ENCODE measurements around the gene SF3A2.

The SF3A2 gene

DNA sequence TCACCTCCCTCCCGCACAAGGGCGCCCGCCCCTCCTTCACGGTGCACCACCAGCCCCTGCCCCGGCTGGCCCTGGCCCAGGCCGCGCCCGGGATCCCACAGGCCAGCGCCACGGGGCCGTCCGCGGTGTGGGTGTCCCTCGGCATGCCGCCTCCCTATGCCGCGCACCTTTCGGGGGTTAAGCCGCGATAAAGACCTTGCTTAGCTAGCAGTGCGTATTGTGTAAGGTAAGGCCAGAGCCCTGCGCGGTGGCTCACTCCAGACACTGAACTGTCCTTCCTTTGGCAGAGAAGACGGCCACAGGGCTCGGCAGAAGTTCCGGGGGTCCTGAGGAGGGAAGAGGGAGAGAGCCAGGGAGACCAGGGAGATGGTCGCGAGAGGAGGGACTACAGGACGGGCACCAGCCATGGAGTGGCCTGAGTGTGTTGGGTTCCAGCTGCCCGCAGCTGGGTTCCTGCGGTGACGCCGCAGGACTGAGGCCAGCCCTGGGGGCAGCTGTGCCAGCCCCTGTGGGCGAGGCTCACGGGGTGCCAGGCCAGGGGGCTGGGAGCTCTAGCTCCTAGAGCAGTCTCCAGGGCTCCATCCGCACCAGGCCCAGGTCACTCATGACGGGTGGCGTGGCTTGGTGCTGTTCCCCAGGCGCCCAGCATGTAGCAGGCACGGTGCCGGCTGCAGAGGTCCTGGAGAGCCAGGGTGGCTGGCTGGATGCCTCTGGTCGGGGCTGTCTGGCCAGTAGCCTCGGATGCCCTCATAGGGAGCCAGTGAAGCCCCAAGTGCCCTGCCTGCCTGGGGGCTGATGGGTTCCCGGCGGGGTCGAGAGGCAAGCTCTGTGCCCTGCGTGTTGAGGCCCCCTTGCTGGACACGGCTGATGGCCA lies 8.2 kb upstream of the SF3A2 start:
- Histone ChIP-seq H3K4me2 (ENCODE audit: low read length) (no peak overlapping the region), H3K4me1 (no peaks in the 10 kb centered on the region), H3K9ac (no peak overlapping the region), H3K27ac (no peak overlapping the region), H3K79me2 (no peaks in the 10 kb centered on the region), H3K36me3 (ENCODE audit: control insufficient read depth, insufficient read depth, low read length) (no peaks in the 10 kb centered on the region), H3K4me3 (ENCODE audit: low read depth, low read length) (no peak overlapping the region), H3K27me3 (ENCODE audit: control insufficient read depth, insufficient read depth, low read length) (no peaks in the 10 kb centered on the region), H2AFZ (no peak overlapping the region), H3K9me3 (ENCODE audit: control insufficient read depth, low read length) (no peaks in the 10 kb centered on the region)
- TF ChIP-seq, protein P1, sequence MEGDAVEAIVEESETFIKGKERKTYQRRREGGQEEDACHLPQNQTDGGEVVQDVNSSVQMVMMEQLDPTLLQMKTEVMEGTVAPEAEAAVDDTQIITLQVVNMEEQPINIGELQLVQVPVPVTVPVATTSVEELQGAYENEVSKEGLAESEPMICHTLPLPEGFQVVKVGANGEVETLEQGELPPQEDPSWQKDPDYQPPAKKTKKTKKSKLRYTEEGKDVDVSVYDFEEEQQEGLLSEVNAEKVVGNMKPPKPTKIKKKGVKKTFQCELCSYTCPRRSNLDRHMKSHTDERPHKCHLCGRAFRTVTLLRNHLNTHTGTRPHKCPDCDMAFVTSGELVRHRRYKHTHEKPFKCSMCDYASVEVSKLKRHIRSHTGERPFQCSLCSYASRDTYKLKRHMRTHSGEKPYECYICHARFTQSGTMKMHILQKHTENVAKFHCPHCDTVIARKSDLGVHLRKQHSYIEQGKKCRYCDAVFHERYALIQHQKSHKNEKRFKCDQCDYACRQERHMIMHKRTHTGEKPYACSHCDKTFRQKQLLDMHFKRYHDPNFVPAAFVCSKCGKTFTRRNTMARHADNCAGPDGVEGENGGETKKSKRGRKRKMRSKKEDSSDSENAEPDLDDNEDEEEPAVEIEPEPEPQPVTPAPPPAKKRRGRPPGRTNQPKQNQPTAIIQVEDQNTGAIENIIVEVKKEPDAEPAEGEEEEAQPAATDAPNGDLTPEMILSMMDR (IDR thresholded peaks at IDR 0.05) = no peak

DNA sequence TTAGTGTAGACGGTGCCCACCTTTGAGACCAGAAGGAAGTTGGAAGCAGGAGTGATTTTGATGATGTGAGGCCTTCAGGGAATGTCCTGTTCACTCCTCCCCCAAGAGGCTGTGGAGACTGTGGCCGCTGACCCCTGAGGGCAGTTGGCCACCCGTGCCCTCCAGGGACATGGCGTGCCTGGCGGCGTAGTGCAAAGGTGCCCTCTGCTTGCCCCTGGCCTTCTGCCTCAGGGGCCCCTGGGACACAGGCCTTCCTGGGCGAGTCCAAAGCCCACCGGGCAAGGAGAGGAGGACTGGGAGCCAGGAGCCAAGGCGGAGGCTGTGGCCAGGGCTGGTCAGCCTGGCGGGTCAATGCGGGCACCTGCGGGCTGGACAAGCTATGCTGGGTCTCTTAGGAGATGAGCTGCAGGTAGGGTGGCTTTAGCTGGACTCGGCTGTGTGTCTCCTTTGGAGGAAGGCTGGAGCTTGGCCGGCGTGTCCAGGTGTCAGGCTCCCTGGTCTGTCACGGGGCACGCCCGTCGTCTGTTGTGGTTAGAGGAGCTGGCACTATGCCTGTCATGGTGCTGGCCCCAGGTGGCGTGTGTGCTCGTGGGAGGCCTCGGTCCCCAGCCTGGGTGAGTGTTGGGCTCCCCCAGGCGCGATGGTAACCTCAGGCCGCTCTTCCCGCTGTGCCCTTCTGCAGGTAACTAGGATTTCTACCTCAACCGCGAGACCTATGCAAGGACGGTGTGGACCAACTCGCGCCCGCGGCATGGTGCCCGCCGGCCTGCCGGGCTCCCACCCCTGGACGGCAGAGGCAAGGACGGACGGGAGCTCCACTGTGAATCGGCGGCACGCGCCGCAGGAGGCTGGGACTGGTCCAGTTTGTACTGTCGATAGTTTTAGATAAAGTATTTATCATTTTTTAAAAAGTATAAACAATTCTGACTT lies 7.3 kb upstream of the SF3A2 start:
- Histone ChIP-seq H3K79me2 (peaks cover 2% of the 10 kb centered on the region), H2AFZ (no peak overlapping the region), H3K27me3 (ENCODE audit: control insufficient read depth, insufficient read depth, low read length) (no peaks in the 10 kb centered on the region), H3K4me2 (ENCODE audit: low read length) (no peak overlapping the region), H3K9ac (no peak overlapping the region), H3K4me3 (ENCODE audit: low read depth, low read length) (no peak overlapping the region), H3K9me3 (ENCODE audit: control insufficient read depth, low read length) (no peaks in the 10 kb centered on the region), H3K36me3 (ENCODE audit: control insufficient read depth, insufficient read depth, low read length) (no peaks in the 10 kb centered on the region), H3K27ac (no peak overlapping the region), H3K4me1 (no peaks in the 10 kb centered on the region)
- TF ChIP-seq, protein P1 (IDR thresholded peaks at IDR 0.05) = no peak

DNA sequence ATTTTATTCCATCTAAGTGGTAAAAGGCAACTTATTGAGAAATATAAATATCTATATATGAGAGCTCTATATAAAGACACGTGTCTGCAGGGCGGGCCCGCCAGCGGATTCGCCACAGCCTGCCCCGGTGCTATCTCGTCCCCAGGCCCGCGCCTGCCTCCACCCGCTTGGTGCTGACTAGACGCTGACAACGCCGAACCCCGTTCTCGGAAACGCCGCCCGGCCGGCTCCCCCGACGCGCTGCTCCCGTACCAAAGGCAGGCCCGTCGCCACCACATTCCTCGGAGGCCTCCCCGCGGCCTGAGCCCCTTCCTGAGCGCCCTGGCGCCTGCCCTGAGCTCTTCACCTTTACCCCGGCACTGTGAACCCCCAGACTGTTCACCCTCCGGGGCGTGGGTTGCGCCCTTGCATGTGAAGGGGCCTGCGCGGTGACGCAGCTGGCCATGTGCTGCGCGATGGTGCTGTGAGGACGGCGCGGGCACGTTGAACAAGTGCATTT lies 6.5 kb upstream of the SF3A2 start:
- TF ChIP-seq, protein P1 (IDR thresholded peaks at IDR 0.05) = no peak
- Histone ChIP-seq H3K4me3 (ENCODE audit: low read depth, low read length) (no peak overlapping the region), H3K9ac (no peak overlapping the region), H3K79me2 (peaks cover 8% of the 10 kb centered on the region), H3K9me3 (ENCODE audit: control insufficient read depth, low read length) (no peaks in the 10 kb centered on the region), H3K27ac (no peak overlapping the region), H3K27me3 (ENCODE audit: control insufficient read depth, insufficient read depth, low read length) (no peaks in the 10 kb centered on the region), H2AFZ (no peak overlapping the region), H3K4me1 (no peaks in the 10 kb centered on the region), H3K4me2 (ENCODE audit: low read length) (no peak overlapping the region), H3K36me3 (ENCODE audit: control insufficient read depth, insufficient read depth, low read length) (no peaks in the 10 kb centered on the region)

DNA sequence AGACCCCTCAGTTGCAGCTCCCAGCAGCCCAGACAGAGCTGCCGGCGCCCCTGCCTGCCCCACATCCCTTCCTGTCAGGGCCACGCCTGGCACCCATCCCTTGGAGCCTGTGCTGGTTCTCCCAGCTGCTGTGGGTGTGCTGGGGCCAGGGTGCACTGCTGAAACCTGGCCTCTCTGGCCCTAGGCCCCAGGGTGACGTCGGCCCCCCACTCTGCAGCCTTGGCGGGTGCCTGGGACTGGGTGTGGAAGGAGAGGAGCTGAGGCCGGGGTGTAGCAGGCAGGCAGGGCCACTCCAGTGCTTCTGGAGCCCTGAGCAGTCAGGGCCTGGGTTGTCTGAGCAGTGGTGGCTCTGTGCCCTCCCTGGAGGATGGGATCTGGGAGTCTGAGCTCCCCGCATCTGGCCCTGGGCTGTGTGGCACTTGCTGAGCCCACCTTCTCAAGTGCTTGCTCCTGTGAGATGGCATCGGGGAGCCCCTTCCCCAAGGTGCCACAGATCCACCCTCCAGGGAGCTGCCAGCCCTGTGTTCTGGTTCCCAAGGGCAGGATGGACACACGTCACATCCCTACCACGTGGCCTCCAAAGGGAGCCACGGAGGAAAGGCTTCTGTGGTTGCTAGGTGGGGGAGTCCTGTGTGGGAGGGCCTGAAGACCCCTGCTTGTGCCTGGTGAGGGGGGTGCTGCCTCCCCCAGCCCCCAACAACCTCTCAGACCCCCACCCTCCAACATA lies 5.7 kb upstream of the SF3A2 start:
- Histone ChIP-seq H2AFZ (no peak overlapping the region), H3K9ac (no peak overlapping the region), H3K79me2 (peaks cover 9% of the 10 kb centered on the region), H3K27ac (no peak overlapping the region), H3K27me3 (ENCODE audit: control insufficient read depth, insufficient read depth, low read length) (no peaks in the 10 kb centered on the region), H3K4me3 (ENCODE audit: low read depth, low read length) (no peak overlapping the region), H3K36me3 (ENCODE audit: control insufficient read depth, insufficient read depth, low read length) (no peaks in the 10 kb centered on the region), H3K4me2 (ENCODE audit: low read length) (no peak overlapping the region), H3K4me1 (no peaks in the 10 kb centered on the region), H3K9me3 (ENCODE audit: control insufficient read depth, low read length) (no peaks in the 10 kb centered on the region)
- TF ChIP-seq, protein P1 (IDR thresholded peaks at IDR 0.05) = no peak

Measured in parathyroid adenoma (tissue), 2 donors.